22Rv1 (cell line): ENCODE data around the gene PPM1H.

ENCODE experiments used
- CTCF ChIP-seq: fragments of 450-650 bp; IDR thresholded peaks from 2 replicates; pipeline ENCODE4 v1.5.1; 2017; ENCODE audit warnings: mild to moderate bottlenecking
- ZFX ChIP-seq: fragments of 450-650 bp; IDR thresholded peaks from 2 replicates; pipeline ENCODE4 v1.6.1; 2017; ENCODE audit warnings: antibody characterized with exemption, borderline replicate concordance

GRCh38 chr12:62950317-62950716 lies 15.4 kb upstream of the PPM1H start:
- TF ChIP-seq CTCF (no peak), ZFX (no peak)
